ENCODE data around the gene TMEM176A.

GRCh38 chr7:150842716-150843115 lies 42.1 kb downstream of the TMEM176A start:
- TF ChIP-seq POLR2AphosphoS5 (IDR thresholded peaks at IDR 0.05; ENCODE audit: borderline replicate concordance, low read depth, low read length) (no peak), EZH2 (IDR thresholded peaks at IDR 0.05) (no peak)
